DMS 273 treated with DMSO at 0.1 percent for 48 hours (cell line): ENCODE data around the gene NELFB.

Source experiments
- DNase-seq: peaks from one replicate; lab custom pipeline; 2025; lab: John Stamatoyannopoulos, UW

Gene NELFB

DNA sequence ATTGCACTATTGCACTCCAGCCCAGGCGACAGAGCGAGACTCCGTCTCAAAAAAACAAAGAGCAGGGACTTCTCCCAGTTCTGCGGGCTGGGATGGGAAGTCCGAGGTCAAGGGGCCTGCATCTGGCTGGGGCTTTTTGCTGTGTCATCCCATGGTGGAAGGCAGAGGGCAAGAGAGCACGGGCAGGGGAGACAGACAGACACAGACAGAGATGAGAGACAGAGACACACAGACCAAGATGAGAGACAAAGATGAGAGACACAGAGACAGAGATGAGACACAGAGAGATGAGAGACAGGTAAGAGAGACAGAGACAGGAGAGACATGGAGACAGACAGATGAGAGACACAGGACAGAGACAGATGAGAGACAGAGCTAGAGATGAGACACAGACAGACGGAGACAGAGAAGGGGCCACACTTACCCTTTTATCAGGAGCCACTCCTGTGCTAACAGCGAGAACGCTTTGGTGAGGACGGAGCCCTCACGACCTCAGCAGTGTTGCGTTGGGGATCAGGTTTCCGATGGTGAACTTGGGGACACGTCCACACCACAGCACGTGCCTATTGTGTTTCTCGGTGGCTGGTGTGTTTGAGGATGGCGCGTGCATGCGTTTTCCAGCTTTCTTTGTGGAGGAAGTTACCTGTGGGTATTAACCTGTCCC, 13.5 kb downstream of the NELFB start:
- no peak for DNase-seq

DNA sequence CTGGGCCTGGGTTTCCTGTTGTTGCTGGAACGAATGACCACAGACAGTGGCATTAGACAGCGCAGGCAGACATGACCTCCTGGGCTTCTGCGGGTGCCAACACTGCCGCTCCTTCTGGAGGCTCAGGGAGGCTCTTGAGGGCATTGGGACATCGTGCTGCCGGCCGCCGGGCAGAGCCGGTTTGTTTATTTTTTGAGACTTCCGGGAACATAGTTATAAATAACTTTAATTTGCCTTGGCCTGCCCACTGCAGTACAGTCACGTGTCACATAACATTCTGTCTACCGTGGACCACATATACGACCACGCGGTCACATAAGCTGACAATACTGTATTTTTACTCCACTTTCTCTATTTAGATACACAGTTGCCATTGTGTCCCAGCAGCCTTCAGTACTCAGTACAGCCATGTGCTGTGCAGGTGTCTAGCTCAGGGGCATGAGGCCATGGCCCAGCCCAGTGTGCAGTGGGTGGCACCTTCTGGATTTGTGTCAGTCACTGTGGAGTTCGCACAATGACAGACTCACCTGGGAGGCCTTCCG, 14.2 kb downstream of the NELFB start:
- DNase-seq = no peak

DNA sequence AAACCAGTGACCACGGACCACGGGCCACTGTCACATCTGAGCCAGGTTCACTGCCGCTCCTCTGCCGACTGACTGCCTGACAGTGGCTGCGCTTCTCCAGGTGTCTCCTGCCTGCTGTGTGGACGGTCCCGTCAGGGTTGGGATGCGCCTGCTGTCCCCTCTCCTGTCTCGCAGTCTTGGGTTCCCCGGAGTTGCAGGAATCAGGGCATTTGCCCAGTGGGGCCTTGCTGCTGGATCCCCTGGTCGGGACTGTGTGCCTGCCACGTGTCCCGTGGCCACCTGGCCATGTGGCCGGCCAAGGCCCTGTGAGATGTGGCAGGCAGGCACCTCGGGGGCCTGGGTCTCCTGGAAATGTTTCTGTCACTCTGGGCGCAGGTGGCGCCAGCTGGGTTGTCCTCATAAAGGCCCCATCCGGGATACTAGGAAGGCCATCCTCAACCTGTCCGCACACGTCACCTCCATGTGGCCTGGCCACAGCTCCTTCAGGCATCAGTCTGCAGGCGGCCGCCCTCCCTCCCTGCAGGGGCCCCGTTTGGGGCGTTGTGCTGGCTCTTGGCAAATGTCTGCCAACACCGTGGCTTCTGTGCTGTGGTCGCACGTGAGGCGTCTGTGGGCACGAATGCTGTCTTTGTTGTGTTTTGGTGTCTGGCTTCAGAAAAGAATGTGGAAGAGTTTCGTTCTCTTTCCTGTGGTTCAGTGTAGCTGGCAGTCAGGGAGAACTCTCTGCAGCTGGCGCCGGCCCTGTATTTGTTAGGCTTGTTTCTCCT, 16.0 kb downstream of the NELFB start:
- DNase-seq = no peak

DNA sequence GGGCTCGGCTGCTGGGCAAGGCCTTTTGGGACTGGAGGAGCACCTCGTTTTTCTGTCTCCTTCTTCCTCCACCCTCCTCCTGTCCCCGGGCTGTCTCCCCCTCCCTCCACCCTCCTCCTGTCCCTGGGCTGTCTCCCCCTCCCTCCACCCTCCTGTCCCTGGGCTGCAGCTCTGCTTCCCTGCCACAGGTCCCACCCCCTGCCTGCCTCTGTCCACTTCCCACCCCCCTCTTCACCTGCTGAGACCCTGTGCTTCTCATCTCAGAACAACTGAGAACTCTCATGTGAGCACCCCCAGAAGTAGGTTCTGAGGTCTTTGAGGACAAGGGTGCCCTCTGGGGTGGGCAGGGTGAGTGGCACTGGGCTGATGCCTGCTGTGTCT, 16.6 kb downstream of the NELFB start:
- DNase-seq = no peak

DNA sequence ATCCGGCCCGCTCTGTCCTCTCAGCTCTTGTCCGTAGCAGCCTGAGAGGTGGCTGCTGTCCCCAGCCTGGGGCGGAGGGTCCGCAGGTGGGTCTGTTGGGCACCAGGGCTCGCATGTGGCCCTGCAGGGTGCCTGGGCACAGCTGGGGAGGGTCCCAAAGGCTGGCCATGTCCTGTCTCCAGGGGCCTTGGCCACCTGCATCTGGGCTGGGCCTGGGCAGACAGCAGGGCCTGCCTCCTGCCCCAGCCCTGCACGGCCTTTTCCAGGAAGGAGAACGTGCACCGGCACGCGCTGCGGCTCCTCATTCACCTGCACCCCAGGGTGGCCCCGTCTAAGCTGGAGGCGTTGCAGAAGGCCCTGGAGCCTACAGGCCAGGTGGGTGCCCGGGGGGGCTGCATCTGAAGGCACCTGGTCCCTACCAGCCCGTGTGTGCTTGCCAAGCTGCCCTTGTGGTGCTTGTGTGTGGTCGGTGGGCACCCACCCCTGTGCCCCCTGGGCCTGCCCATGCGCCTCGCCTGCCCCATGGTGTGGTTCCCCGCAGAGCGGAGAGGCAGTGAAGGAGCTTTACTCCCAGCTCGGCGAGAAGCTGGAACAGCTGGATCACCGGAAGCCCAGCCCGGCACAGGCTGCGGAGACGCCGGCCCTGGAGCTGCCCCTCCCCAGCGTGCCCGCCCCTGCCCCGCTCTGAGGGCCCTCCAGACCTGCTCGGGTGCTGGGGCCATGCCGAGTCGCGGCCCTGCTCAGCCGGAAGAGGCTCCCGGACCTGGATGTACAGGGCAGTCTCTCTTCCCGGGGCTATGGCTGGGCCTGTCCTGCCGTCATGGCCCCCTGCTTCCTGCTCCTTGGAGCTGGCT, 17.3 kb downstream of the NELFB start:
- no peak for DNase-seq

DNA sequence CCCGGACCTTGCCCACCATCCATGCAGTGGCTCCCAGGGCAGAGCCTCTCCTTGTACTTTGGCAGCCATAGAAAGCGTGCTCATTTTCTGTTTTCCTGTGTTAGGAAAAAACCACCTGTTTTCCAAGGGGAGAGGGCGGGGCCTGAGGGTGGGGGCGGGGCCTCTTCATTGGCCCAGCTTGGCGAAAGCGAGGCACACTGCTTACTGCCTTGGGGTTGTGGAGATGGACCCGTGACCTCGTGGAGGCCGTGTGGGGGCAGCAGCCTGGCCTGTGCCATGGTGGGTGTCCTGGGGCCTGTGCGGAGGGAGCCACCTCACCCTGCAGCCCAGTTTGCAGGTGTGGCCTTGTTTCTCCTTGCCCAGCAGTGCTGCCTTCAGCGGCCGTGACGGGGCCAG, 18.0 kb downstream of the NELFB start:
- DNase-seq = no peak

DNA sequence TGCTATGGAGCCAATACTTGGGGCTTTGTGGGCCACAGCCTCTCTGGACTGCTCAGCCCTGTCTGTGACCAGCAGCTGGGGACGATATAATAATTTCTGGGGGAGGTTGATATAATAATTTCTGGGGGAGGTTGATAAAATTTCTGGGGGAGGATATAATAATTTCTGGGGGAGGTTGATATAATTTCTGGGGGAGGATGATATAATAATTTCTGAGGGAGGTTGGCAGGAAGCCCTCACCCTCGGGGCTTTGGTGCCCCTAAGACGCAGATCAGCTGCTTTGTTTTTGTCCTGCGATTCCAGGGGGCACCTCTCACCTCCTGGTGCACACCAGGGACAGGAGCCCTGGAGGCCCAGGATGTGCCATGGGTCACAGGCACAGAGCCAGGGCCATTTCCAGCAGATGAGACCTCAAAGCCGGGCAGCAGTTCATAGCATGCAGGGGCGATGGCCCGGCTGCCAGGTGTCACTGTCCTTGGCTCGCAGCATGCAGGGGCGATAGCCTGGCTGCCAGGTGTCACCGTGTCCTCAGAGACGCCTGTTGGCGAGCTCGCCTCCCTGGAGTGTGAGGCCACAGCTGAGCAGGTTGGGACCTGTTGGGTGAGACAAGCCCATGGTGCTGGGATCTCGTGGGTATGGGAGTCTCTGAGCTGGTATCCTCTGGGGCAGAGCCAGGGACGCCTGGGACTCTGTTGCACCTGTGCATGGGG, 18.6 kb downstream of the NELFB start:
- DNase-seq = no peak

DNA sequence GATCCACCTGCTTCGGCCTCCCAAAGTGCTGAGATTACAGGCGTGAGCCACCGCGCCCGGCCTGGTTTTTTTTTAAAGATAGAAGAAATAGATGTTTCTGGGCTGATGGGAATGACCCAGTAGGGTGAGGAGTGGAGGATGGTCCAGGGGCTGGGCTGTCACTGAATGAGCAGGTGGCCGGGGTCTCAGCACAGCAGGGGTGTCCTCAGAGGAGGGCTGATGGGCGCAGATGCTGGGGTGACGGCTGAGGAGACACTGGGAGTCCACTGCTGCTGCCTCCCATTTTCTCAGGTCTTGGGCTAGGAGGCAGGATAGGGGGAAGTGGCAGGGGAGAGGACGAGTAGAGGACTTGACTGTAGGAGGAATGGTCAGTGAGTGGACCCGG, 20.1 kb downstream of the NELFB start:
- DNase-seq = no peak

DNA sequence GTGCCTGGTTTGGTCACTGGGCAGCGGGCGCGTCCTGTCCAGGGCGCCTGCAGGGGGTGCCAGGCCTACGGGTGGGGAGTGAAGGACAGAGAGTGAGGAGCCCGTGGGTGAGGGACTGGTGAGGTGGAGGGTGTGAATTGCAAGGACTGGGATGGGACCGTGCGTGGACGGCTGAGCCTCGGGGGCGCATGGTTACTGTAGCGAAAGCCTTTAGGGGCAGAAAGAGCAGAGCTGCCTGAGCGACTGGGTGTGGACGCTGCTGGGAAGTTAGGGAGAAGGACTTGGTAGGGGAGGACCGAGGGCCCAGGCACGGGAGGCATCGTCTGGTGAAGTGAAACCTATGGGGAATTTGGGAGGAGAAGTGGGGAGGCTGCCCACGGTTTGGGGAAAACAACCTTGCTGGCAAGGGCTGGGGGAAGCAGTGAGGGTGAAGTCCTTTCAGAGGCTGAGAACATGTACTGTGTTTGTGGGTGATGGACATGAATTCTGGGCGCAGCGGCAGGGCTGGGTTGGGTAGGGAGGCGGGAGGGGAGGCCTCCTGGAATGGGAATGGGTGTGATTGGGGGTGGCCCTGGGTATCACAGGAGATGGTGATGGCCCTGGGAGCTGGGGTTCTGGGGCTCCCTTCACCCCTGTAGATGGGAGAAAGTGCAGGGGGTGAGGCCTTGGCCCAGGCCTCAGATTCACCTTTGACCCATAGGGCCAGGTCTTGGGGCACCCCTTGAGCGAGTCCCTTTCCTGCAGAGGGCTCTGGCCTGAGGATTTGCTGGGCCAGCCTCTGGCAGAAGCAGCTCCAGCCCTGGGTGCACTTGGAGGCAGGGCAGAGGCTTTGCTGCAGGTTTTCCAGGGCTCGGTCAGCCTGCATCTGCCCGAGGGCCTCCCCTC, 20.7 kb downstream of the NELFB start:
- DNase-seq = no peak

DNA sequence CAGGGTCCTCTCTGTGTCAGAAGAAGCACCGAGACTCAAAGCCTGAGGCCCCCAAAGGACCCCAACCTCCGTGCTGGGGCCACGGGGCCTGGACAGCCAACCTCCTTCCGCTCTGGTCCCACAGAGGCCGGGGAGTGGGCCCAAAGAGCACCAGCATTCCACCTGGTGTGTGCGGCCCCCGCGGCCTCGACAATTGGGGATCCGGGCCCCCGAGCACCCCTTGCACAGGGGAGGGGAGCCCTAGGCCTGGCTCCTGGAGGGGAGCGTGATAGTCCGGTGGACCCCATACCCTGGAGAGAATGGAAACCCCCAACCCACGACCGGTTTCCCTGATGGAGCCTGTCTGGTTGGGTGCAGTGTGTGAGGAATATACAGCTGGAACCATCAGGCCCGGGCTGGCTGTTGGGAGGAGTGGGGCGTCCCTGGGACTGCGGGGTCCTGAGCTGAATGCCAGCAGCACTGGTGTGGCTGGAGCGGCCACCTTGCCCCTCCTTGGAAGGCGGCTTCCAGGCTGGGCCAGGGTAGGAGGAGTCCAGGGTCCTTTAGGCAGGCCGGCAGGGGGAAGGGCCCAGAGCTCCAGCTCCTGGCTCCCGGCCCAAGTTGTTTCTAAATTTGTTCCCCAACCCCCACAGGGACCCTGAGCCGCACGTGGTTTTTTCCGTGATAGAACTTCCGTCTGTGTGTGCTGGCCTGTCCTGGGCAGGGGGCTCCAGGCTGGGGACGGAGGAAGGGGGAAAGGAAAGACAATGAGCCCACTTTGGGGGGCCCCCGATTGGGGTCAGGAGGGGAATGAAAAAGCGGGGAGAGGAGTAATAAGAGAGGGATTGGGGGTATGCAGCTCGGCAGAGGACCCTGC, 21.6 kb downstream of the NELFB start:
- no peak for DNase-seq

DNA sequence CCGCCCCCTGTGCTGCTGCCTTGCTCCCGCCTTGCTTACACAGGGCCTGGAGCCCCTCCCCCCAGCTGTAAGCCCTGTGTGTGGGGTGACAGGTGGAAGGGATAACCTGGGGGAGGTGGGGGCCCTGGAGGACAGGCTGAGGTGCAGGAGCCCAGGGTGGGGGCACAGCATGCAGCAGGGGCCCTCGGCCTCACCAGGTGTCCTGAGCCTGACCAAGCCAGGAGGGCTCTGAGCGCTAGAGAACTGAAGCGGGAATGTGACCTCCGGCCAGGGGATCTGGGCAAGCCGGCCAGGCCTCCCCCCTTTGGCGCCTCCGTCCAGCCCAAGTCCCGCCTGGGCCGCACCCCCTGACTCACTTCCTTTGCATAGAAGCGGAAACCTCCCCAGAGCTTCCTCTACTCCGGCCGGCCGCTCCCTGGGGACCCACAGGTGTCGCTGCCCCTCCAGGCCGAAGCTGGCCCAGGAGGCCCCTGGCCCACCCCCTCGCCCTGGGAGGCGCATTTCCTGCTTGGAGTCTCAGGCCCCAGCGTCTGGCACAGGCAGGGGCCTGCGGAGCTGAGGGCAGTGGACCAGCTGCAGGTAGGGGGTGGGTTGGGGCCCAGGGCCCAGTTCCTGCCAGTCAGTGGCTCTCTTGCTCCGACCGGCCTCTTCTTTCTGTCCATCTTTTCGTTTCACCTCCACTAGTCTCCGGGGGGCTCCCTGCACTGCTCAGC, 22.4 kb downstream of the NELFB start, which contains the start of gene TOR4A:
TOR4A (plus strand) TSS at position 398 of the 713 bp plus-strand sequence. CDS start 964 bp downstream, outside the sequence.
- no peak for DNase-seq

DNA sequence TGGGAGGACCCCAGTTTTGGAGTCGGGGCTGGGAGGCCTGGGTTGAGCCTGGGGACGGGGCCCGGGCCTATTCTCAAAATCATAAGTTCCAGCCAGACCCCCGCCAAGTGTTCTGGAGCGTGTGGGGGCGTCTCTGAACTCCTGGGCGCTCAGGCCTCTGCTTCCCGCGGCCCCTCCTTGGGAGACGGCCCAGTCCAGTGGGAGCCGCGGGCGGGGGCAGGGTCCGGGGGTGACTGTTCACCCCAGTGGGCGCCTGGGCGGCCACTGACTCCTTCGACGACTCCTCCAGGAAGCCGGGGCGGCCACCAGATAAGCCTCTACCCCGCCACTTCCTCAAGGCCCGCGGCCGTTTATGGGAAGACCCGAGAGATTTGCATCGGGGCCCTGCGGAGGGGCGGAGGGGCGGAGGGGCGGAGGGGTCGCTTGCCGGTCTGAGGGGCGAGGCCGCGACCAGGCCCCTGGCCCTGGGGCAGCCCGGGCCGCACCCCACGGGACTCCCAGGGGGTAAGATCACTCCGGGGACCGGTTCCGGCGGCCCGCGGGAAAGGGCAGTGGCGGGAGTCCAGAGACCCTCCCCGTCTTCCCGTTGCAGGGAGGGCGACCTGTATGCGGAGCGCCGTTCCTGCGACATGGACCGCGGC, 23.1 kb downstream of the NELFB start:
- DNase-seq = no peak

DNA sequence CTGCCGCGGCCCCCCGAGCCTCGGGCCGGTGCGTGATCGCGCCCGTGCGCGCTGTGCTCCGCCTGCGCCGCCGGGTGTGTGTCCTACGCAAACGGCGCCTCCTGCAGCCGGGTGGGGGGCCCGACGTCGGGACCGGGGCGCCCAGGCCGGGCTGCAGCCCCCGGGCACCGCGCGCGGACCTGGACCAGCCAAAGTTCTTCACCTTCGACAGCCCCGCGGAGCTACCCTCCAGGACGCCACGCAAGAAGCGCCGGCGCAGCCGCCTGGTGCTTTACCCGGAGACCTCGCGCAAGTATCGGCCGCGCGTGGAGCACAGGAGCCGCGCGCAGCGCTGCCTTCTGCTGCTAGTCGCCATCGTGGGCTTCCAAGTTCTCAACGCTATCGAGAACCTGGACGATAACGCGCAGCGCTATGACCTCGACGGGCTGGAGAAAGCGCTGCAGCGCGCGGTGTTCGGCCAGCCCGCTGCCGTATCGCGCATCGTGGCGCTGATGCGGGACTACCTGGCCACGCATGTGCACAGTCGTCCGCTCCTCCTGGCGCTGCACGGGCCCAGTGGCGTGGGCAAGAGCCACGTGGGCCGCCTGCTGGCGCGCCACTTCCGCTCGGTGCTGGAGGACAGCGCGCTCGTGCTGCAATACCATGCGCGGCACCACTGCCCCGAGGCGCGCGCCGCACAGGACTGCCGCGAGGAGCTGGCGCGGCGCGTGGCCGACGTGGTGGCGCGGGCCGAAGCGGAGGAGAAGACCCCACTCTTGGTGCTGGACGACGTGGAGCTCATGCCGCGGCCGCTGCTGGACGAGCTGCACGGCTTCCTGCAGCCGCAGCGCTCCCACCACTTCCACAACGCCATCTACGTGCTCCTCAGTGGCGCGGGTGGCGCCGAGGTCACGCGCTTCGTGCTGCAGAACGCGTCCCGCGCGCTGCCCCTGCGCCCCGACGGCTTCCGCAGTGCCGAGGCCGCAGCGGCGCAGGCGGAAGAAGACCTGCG, 23.9 kb downstream of the NELFB start:
- no peak for DNase-seq

DNA sequence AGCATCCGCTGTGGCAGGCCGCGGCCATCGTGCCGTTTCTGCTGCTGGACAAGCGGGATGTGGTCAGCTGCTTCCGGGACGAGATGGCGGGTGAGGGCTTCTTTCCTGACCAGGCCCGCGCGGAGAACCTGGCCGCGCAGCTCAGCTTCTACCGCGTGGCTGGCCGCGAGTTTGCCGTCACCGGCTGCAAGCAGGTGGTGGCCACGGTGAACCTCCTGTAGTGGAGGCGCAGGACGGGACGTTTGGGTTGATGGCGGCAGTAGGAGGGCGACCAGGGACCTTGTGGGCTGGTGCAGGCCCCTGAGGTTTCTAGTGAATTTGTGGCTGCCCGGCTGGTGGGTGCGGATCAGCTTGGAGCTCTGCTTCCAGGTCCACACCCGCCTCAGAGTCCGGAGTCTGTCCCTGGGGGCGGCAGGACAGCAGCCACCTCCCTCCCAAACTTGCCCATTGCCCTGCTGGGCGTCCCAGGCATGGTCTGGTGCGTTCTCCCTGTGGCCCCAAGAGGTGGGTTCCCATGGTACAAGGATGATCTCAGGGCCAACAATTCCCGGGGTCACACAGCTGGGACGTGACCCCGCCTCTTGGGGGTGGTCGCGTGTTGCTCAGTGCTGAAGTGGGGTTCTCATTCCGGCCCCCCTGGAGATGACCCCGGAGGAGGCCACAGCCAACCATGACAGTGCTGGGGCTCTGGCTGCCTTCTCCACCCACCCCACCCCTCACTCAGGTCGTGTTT, 24.8 kb downstream of the NELFB start:
- no peak for DNase-seq

DNA sequence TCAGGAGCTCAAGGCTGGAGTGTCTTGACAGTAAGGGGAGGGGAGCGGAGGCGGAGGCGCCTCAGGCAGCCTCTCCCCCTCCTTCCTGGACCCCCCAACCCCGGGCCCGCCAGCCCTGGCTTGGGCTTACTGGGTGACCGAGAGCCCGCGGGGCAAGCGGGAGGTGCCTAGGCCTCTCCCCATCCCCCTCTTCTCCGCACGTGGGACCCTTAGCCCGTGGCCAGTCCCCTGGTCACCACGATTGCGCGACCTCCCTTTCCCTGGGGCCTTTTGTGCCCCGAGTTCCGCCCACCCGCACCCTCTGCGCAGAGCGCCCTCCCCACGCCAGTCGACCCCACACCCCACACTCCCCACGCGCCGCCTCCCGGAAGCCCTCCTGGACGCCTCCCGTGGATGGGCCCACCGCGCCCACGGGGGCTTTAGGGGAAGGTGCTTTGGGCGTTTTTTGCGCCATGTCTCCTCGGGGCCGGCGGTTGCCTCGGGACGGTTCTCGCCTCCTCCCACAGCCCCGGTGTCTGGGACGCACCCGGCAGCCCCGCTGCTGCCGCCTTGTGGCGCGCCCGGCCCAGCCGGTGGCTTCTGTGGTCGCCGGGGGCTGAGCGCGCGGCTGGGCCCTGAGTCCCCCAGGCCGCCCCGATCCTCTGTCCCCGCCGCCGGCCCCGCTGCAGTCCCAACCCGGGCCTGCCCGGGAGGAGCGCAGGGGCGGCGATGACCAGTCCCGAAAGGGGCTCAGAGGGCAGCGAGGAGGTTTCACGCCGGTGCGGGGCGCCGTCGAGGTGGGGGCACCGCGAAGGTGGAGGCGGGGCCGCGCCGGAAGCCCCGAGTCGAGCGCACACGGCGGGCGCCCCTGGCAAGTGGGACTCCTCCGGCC, 25.6 kb downstream of the NELFB start:
- no peak for DNase-seq
